GM19455 (cell line): ENCODE results near the gene CD300LG.
"Not testable (repeated sequence)": the region's sequence is repeated elsewhere in the genome, so short reads cannot be mapped to it uniquely, and the experiment has no call there.

Experiments
- ATAC-seq: cut with Tn5 transposase; IDR thresholded peaks from one replicate; pipeline ENCODE4 v1.9.1; 2021; ENCODE audit not compliant: unreplicated experiment

Gene CD300LG, protein sequence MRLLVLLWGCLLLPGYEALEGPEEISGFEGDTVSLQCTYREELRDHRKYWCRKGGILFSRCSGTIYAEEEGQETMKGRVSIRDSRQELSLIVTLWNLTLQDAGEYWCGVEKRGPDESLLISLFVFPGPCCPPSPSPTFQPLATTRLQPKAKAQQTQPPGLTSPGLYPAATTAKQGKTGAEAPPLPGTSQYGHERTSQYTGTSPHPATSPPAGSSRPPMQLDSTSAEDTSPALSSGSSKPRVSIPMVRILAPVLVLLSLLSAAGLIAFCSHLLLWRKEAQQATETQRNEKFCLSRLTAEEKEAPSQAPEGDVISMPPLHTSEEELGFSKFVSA

DNA sequence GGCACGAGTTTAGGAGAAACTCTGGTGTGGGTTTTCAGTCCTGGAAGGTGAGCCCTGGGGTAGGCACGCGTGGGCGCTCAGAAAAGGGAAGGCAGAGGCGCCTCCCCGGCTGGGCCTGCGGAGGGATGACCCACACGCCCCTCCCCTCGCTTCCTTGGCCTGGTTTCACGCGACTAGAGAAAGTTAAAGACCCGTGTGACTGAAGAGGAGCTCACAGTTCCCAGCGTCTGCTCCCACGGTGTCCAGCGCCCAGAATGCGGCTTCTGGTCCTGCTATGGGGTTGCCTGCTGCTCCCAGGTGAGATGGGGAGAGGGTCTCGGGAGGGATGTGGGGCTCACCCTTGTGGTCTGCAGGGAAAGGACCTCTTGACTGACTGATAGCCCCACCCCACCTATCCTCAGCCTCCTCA is at the start of gene CD300LG:
Gene CD300LG (plus strand): TSS at position 214 of the 409 bp plus-strand sequence. CDS start 41 bp downstream, at position 255.
- no peak for ATAC-seq

DNA sequence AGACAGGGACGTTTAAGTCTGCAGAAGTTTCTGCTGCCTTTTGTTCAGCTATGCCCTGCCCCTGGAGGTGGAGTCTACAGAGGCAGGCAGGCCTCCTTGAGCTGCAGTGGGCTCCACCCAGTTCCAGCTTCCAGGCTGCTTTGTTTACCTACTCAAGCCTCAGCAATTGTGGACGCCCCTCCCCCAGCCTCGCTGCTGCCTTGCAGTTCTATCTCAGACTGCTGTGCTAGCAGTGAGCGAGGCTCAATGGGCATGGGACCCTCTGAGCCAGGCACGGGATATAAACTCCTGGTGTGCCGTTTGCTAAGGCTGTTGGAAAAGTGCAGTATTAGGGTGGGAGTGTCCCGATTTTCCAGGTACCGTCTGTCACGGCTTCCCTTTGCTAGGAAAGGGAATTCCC is 49.0 kb upstream of the CD300LG start:
- not testable (repeated sequence) for ATAC-seq

DNA sequence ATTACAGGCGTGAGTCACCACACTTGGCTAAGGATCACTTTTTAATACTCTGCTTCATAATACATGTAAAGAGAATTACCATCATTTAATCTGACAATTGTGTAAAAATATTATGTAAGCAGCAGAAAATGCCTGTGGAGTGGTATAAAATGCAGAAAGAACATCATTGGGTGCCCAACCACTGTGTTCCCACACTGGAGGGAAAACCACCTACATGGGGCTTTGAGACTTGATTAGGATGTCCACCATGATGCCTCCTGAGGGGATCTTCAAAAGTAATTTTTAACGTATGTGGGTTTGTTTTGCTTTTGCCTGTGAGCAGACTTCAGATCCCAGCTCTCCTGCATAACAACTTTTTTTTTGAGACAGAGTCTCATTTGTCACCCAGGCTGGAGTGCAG is 47.9 kb upstream of the CD300LG start:
- ATAC-seq = no peak

DNA sequence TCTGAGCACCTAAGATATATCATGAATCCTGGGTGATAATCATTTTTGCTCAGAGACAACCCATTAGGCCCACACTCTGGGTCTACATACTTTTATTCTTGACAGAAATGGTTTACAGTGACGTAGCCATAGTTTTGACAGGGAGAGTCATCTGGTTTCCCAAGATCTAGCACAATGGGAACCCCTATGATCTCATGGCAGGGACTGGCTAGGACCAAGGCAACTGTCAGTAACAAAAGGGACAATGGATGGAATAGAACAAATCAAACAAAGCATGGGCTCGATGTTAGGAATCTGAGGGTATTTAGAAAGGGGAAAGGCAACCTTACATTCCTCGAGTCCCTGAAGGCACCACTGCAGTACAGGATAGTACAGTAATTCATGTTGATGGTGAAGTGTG is 46.2 kb upstream of the CD300LG start:
- ATAC-seq = no peak

DNA sequence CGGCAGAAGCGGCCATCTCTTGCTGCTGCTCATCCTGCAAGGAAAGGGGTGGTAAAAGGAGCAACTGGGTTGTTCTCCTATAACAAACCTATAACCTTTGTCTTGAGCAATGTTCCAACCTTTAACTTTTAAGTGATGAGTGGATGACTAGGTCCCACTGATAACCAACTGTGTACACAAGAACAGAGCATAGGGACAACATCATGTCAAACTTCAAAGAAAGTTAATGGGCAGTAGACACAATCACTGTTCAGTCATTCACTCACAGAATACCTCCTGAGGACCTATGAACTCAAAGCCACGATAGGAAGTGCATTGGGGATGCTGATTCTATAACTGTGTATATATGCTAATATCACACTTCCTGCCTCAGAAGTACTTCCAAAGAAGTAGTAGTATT is 45.1 kb upstream of the CD300LG start:
- ATAC-seq = no peak

DNA sequence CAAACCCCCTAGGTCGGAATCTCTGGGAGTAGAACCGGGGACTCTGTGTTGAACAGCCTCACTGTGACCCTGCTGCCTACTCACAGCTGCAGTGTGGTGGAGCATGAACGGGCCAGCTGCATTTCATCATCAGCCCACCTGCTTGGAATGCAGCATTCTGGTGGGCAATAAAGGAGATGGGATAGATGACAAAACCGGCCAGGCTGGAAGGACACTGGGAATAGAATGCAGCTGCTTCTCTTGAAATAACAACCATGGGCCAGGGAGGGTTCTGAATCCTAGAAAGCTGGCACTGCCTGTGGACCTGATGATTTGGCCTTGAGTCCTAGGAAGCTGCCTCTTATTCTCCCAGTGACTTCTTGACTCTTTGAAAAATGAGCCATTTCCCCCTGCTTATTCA is 43.2 kb upstream of the CD300LG start:
- ATAC-seq = no peak

DNA sequence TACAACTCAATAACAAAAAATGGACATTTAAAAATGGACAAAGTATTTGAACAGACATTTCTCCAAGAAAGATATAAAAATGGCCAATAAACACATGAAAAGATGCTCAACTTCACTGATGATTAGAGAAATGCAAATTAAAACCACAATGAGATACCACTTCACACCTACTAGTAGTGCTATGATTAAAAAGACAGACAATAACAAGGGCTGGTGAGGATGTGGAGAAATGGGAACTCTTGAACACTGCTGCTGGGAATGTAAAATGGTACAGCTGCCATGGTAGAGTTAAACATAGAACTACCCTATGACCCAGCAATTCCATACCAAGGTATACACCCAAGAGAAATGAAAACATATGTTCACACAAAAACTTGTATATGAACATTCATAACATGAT is 41.9 kb upstream of the CD300LG start:
- ATAC-seq = no peak

DNA sequence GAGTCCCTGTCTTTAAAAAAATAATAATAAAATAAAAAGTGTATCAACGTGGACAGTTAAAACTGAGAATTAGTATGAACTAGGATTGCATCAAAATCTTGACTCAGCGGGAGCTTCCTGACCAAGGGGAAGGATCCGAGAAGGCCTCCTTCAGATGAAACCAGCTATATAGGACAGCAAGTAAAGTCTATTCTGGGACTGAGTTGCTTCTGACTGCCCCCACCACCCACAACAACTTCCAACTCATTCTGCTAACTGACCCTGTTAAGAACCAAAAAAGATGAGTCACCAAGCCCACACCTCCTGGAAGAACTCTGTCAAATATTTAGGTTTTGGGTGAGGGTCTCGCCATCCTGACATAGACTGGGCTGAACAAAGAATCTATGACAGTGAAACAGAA is 38.9 kb upstream of the CD300LG start:
- ATAC-seq = no peak

DNA sequence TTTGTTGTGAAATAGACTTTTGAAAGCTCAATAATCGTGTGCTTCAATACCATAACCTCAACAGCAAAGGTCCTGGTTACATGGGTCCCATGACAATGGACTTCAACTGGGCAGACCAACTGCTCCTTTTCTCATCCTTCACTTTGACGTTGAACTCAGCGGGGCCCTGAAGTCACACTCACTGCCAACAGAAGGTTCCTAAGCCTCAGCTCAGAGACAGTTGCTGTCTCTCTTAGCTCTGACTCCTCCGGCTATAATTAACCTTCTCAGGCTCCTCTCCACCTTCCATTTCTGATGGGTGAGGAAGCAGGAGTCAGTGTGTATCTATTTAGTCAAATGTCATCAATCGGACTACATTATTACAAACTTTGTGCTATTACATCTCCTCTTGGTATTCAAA is 37.9 kb upstream of the CD300LG start:
- no peak for ATAC-seq

DNA sequence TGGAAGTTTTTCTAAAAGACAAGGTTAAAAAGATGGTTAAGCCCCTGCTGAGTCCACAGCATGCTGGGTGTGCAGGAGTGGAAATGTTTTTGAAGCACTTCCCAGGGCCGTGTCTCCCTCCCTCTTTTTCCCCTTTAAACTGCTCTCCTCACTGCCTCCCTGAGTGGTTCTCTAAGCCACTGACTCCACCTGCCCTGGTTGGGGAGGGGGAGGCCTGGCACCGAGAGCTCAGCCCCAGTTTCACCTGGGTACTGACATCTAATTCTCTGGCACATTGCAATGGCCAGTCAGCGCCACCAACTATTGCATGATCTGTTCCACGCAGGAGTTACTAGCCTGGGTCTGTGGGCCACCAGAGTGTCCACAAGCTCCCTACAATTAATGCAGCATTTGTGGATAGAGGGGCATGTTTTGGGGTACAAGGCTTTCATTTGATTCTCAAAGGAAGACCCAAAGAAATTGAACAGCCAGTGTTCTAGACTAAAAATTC is 36.7 kb upstream of the CD300LG start:
- no peak for ATAC-seq

DNA sequence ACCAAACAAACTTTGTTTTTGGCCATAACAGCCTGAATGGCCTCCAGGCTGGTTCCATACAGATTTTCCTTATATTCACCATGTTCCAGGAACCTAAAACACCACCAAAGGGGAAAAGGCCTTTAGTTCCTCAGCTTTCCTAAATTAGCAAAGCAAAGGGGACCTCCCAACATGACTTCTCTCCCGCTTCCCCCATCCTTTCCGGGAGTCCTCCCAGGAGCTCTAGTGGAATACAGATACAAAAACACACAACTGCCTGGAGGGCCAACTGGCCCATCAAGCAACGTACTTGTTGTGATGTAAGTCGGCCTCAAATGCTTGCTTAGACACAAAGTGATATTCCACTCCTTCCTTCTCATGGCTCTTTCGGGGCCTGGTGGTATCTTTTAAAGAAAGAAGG is 36.2 kb upstream of the CD300LG start:
- ATAC-seq = no peak

DNA sequence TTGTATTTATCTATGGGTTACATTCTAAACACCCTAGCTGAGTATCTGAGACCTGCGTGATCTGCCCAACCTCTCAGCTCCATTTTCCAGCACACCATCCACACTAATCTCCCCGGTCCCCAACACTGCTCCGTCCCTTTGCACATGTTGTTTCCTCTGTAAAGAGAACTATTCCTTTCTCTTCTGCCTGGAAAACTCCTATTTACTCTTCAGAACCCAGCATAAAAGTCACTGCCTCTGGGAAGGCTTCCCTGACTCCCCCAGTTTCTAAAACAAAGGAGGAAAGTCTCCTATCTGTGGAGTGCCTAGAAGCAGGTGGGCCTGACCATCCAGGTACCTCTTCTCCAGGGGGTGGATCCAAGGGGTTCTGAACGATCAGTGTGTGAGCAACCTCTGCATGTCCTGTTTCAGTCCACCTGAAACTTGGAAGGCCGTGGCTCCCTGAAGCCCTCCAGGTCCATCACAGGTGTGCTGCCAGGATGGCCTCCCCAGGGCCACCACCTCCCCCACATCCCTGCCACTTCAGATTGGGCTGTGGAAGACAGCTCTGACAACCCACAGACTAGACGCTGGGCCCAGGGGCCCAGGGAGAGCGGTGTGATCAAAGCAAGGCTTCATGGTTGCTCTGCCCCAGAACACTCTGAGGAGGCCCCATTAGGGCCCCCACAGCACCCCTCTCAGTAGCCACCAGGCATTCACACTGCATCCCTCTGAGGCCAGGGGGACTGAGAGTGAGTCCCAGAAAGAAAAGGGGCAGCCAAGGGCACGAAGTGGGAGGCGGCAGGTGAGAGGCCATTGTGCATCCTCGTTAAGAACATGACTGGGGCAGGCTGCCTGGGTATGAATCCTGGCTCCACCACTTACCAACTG is 34.3 kb upstream of the CD300LG start:
- ATAC-seq = no peak

DNA sequence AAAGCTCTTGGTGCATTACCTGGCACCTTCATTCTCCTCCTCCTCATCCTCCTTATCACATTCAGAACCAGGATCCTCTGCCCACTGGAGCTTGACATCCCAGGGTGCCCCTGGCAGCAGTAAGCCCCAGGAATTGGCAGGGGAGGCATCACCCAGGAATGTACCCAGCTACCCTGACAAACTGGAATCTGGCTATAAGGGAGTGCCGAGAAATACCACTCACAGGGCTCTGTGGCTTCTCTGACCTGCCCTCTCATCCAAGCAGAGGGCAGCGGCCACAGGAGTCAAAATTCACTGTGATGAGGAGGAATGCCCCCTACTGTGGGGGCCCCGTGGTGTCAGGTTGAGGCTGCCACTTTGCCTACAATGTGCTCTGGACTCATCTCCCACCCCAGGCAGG is 33.6 kb upstream of the CD300LG start:
- ATAC-seq = no peak

DNA sequence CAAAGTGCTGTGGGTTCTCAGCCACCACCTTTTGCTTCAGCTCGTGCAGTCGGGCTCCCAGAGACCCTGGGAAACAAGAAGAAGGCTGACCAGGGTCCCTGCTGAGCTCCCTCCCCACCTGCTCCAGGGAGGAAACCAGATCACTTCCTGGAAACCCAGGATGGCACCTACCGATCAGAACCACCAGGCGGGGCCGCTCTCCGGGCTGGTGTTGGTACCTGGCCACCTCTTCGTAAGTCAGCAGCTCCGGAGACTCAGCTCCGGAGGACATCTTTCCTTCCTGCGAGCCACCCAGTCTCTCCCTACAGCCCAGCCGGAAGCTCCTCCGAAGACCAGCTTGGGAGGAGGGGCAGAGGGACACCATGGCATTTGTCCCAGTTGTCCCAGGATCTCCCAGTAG is 33.0 kb upstream of the CD300LG start:
- ATAC-seq = no peak

DNA sequence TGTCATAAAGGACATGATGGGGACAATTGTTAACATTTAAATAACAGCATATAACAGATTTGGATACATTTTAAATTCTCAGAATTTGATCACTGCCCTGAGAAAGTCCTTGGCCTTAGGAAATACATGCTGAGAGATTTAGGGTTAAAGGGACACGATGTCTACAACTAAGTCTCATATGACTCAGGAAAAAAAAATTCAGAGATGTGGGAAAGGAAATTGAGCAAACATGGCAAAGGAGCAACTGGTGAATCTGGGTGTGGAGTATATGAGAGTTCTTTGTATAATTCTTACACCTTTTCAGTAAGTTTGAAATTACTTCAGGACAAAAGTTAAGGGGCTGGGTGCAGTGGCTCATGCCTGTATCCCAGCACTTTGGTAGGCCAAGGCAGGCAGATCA is 32.3 kb upstream of the CD300LG start:
- no peak for ATAC-seq

DNA sequence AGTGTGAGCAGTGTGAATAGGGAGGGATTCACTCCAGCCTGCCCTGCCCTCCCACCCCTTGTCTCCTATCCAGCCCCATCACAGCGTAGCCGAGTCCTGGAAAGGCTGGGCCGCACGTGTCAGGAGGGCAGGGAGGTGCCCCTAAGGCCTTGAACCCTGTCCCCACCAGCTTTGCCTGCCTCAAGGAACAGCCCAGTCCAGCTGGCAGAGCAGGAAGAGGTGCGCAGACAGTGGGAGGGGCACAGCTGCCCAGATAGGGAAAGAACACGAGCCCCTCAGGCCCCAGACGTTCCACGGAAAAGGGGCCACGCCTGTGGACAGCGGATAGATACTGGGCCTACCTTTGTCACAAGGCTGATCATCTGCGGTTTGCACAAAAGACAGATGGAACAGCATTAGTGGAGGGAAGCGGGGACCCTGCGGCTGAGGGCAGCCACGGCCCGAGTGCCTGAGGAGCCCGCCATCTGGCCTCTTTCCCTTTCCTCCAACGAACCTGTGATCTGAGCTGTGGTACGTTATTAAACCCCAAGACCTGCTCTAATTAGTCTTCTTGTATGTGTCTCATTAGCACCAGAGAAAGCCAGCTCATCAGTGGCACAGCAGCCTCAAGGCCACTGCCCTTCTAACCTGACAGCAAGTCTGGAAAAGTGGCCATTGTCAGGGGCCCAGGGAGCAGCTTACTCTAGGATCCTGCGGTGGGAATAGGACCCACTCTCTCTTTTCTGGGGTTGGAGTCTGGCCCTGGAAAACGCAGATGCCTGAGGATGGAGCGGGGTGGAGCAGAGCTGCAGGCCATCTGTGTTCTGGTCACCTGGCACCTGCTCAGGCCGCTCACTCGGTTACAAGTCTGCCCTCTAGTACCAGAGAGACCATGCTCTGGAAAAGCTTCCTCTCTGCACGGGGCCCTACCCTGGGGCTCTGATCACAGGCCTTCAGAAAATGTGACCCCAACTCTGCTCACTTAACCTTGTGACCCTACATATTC is 30.3 kb upstream of the CD300LG start:
- no peak for ATAC-seq

DNA sequence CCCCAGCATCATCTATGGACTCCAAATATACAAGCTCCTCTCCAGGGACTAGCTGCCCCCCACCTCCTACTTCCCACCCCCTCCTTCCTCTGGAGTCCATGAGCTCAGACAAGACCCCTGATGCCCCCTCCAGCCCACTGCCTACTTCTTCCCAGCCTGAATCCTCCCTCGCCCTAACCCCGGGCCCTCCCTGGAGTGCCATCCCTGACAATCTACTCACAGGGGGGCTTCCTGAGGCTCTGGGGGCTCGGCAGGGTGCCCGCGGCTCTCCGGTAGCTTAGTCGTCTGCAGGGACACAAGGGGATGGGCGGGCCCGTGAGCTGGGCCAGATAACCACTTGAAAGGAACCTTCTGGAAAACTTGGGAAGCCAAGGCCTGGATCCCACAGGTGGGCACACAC is 29.1 kb upstream of the CD300LG start:
- ATAC-seq = no peak

DNA sequence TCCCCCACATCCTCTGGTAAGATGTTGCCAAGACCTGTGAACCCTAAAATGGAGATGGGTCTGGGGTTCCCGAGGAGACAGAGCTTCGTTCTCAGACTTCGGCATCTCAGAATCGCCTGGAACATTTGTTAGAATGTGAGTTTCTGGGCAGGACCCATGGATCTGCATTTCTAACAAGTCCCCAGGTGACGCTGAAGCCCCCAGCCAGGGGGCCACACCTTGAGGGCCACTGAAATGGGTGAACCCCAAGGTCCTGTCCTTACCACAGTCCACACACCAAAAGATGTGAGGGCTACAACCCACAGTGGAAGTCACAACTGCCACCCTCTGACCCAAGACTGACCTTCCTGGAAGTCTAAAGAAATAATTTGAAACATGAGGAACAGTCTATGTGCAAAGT is 28.0 kb upstream of the CD300LG start:
- no peak for ATAC-seq

DNA sequence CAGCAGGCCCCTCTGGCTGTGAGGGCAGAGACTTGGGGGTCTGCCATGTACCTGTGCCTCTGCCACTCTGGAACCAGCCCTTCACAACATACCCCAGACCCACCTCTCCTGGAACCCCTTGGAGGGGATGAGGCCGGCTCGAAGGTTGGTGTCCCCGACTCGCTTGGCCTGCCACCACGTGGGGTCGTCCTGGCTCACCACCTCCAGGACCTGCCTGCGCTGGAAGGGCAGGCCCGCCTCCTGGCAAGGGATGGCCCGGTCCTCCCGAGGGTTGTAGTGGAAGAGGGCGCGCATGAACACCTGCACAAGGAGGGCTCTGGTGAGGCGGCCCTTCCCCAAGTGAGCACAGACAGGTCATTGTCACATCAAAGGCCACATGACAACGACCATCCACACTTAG is 26.2 kb upstream of the CD300LG start:
- no peak for ATAC-seq

DNA sequence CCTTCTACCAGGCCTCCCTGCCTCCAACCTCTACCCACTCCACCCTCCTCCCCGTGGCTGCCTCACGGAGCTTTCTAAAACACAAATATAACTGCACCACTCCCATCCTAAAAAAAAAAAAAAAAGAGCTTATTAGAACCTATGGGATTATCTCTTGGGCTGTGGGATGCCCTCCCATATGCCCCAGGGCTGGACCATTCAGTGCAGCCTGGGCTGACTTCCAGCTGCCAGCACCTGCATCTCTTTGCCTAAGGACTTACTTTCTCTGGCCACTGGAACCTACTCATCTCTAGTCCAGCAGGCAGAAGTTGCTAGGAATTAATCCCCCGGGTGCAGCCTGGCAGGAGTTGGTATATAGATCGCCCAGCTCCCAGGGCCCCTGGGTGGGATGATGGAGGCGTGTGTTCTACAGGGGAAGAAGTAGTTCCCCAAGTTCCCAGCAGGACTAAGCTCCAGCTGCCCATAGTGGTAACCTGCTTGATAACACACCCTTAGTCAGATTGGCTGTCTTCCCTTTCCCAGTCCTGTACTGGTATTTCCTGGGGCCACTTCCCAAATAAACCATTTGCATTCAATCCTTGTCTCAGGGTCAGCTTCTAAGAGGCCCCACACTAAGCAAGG is 24.3 kb upstream of the CD300LG start:
- ATAC-seq = no peak
